ENCODE results near the gene CDH9. TPM values are rescaled to one million over a fixed set of nuclear protein-coding genes. Genes with fewer than 3 reads are reported as not detected.

Gene CDH9
- total and polyA plus RNA-seq, 2 donors (not counting 1 experiment from before 2014, with no cell fraction given), result not detected

- no peak overlapping the region for H3K27ac ChIP-seq (ENCODE audit: low read length in 2 of 2)
- ATAC-seq (ENCODE audit: low read depth), result no peak
Measured at GRCh38 chr5:26986985-26987384, 51.4 kb downstream of the CDH9 start.

GRCh38 chr5:26981750-26982149 is 56.6 kb downstream of the CDH9 start:
- H3K27ac Mint-ChIP-seq, result no peak overlapping the region

More at GRCh38 chr5:26986985-26987384, 51.4 kb downstream of the CDH9 start:
- DNase-seq, result no peak
- peaks cover 2% of the 10 kb centered on the region for H3K9me3 Mint-ChIP-seq (ENCODE audit: insufficient read depth)
- Histone ChIP-seq H3K4me1 (ENCODE audit: control insufficient read depth in 2 of 2, insufficient read depth in 2 of 2, low read length in 2 of 2) (no peaks in the 10 kb centered on the region), H3K27me3 (replicated peaks in 1 of 4; ENCODE audit: control extremely low read depth in 1 of 4, control insufficient read depth in 3 of 4, insufficient read depth in 4 of 4, low read length in 3 of 4) (no peaks in the 10 kb centered on the region), H4K20me1 (ENCODE audit: control insufficient read depth, insufficient read depth, low read length, poor library complexity, severe bottlenecking) (no peaks in the 10 kb centered on the region), H3K36me3 (replicated peaks in 1 of 2; ENCODE audit: control extremely low read depth in 1 of 2, control insufficient read depth in 1 of 2, extremely low read depth in 1 of 2, insufficient read depth in 2 of 2, low read length in 1 of 2) (no peaks in the 10 kb centered on the region), H3K9me3 (ENCODE audit: control extremely low read depth in 1 of 3, control insufficient read depth in 2 of 3, insufficient read depth in 1 of 3, low read length in 2 of 3) (peaks cover 0 to 5% (median 0%) of the 10 kb centered on the region in 3 donors), H3K9ac (ENCODE audit: low read length) (no peak overlapping the region), H3K4me2 (replicated peaks; ENCODE audit: low read depth, low read length, poor library complexity, severe bottlenecking) (no peak overlapping the region), H3K79me2 (ENCODE audit: control insufficient read depth, insufficient read depth, low read length) (no peaks in the 10 kb centered on the region), H3K4me3 (ENCODE audit: control extremely low read depth in 1 of 5, extremely low read depth in 1 of 5, insufficient read depth in 1 of 5, low read depth in 2 of 5, low read length in 4 of 5) (no peak overlapping the region), H2AFZ (ENCODE audit: insufficient read depth, low read depth, low read length, poor library complexity, severe bottlenecking) (no peak overlapping the region)
- TF ChIP-seq EZH2 (IDR thresholded peaks at IDR 0.05; ENCODE audit: borderline replicate concordance, insufficient read depth, low read depth, low read length, poor library complexity, severe bottlenecking) (no peak), CTCF (IDR thresholded peaks at IDR 0.05) (no peak)
- ChIA-PET POLR2A (no interaction called here), CTCF (no interaction called here)
- no peaks in the 10 kb centered on the region for H3K27me3 Mint-ChIP-seq
- no peak overlapping the region for H3K27ac Mint-ChIP-seq
- no peaks in the 10 kb centered on the region for H3K4me1 Mint-ChIP-seq
- no peak overlapping the region for H3K4me3 Mint-ChIP-seq
- intact Hi-C loops (cut with micrococcal nuclease), result no loop called here
- WGBS (ENCODE audit: insufficient coverage), result no CpG with 5 or more reads among the region's 1 CpG

More at GRCh38 chr5:26981750-26982149, 56.6 kb downstream of the CDH9 start:
- H3K4me1 ChIP-seq (ENCODE audit: control insufficient read depth in 2 of 2, insufficient read depth in 2 of 2, low read length in 2 of 2), result no peaks in the 10 kb centered on the region
- POLR2A ChIA-PET, result no interaction called here
- no peak overlapping the region for H3K4me2 ChIP-seq (replicated peaks; ENCODE audit: low read depth, low read length, poor library complexity, severe bottlenecking)
- no peaks in the 10 kb centered on the region for H3K4me1 Mint-ChIP-seq
- H3K27ac ChIP-seq (ENCODE audit: low read length in 2 of 2), result no peak overlapping the region
- no CpG with 5 or more reads among the region's 3 CpGs for WGBS (ENCODE audit: insufficient coverage)
- no peak overlapping the region for H2AFZ ChIP-seq (ENCODE audit: insufficient read depth, low read depth, low read length, poor library complexity, severe bottlenecking)
- no peaks in the 10 kb centered on the region for H3K36me3 ChIP-seq (replicated peaks in 1 of 2; ENCODE audit: control extremely low read depth in 1 of 2, control insufficient read depth in 1 of 2, extremely low read depth in 1 of 2, insufficient read depth in 2 of 2, low read length in 1 of 2)
- H3K9me3 Mint-ChIP-seq (ENCODE audit: insufficient read depth), result no peaks in the 10 kb centered on the region
- H3K9me3 ChIP-seq (ENCODE audit: control extremely low read depth in 1 of 3, control insufficient read depth in 2 of 3, insufficient read depth in 1 of 3, low read length in 2 of 3), result peaks cover 0 to 5% (median 0%) of the 10 kb centered on the region in 3 donors
- DNase-seq (no peak), ATAC-seq (ENCODE audit: low read depth) (no peak)
- no peak overlapping the region for H3K4me3 Mint-ChIP-seq
- TF ChIP-seq EZH2 (IDR thresholded peaks at IDR 0.05; ENCODE audit: borderline replicate concordance, insufficient read depth, low read depth, low read length, poor library complexity, severe bottlenecking) (no peak), CTCF (IDR thresholded peaks at IDR 0.05) (no peak)
- no peak overlapping the region for H3K9ac ChIP-seq (ENCODE audit: low read length)
- intact Hi-C loops (cut with micrococcal nuclease), result no loop called here
- H3K27me3 Mint-ChIP-seq, result no peaks in the 10 kb centered on the region
- no peaks in the 10 kb centered on the region for H3K27me3 ChIP-seq (replicated peaks in 1 of 4; ENCODE audit: control extremely low read depth in 1 of 4, control insufficient read depth in 3 of 4, insufficient read depth in 4 of 4, low read length in 3 of 4)
- no peaks in the 10 kb centered on the region for H4K20me1 ChIP-seq (ENCODE audit: control insufficient read depth, insufficient read depth, low read length, poor library complexity, severe bottlenecking)
- H3K79me2 ChIP-seq (ENCODE audit: control insufficient read depth, insufficient read depth, low read length), result no peaks in the 10 kb centered on the region
- CTCF ChIA-PET, result no interaction called here
- H3K4me3 ChIP-seq (ENCODE audit: control extremely low read depth in 1 of 5, extremely low read depth in 1 of 5, insufficient read depth in 1 of 5, low read depth in 2 of 5, low read length in 4 of 5), result no peak overlapping the region
